Measurements from ENCODE around the gene TMEM63B.

DNA sequence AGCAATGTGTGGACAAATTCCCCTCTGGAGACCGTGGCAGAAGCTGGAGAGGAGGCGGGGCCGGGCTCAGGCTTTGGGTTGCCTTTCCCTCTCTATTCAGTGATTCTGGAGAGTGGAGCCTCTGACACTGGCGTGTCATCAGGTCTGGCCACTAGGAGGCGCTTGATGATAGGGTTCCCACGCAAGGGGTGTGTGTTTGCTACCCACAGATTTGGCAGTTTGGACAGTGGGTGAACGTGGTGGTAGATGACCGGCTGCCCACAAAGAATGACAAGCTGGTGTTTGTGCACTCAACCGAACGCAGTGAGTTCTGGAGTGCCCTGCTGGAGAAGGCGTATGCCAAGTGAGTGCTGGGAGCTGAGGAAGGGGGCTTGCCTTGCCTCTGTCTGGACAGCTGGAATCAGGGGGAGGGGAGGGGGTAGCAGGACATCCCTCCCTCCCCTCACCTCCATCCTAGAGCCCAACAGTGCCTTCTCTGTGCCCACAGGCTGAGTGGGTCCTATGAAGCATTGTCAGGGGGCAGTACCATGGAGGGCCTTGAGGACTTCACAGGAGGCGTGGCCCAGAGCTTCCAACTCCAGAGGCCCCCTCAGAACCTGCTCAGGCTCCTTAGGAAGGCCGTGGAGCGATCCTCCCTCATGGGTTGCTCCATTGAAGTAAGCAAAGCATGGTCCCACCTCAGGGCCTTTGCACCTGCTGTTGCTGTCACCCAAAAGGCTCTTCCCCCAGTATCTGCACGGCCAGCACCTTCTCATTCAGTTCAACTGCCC is 45.6 kb downstream of the TMEM63B start:
- TF ChIP-seq, protein P1, sequence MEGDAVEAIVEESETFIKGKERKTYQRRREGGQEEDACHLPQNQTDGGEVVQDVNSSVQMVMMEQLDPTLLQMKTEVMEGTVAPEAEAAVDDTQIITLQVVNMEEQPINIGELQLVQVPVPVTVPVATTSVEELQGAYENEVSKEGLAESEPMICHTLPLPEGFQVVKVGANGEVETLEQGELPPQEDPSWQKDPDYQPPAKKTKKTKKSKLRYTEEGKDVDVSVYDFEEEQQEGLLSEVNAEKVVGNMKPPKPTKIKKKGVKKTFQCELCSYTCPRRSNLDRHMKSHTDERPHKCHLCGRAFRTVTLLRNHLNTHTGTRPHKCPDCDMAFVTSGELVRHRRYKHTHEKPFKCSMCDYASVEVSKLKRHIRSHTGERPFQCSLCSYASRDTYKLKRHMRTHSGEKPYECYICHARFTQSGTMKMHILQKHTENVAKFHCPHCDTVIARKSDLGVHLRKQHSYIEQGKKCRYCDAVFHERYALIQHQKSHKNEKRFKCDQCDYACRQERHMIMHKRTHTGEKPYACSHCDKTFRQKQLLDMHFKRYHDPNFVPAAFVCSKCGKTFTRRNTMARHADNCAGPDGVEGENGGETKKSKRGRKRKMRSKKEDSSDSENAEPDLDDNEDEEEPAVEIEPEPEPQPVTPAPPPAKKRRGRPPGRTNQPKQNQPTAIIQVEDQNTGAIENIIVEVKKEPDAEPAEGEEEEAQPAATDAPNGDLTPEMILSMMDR (conservative IDR thresholded peaks at IDR 0.05 in 1 of 2, IDR thresholded peaks at IDR 0.05 in 1 of 2; ENCODE audit: extremely low read depth in 1 of 2, insufficient read depth in 1 of 2, low read depth in 1 of 2, low read length in 2 of 2) = peak; percentile 92 to 94
- TF ChIP-seq EZH2 (IDR thresholded peaks at IDR 0.05; ENCODE audit: borderline replicate concordance, low read length) = no peak

All from mammary epithelial cell (primary cell).